ENCODE measurements around the gene TEK.

TEK gene

DNA sequence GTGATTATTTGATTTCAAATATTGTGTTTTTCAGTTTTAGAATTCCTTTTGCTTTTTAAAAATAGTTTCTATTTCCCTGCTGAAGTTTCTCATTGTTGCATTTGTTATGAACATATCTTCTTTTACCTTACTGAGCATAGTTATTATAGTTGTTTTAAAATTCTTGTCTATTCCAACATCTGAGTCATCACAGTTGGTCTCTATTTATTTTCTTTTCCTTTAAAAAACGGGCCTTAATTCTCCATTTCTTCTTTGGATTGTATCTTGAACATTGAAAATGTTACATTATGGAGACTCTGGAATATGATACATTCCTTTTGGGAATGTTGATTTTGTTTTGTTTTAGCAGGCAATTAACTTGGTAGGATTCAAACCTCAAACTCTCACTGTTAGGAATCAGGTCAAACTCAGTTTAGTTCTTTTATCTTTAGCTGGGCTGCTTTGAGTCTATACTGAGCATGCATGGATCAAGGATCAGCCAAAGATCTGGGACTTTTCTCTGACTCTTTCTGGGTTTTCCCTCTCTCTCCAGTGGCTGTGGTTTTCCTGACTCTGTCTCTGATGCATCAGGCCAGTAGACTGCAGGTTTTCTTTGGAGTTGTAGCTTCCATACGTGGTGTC lies 70.3 kb downstream of the TEK start:
- DNase-seq (ENCODE audit: low spot score): no peak

DNA sequence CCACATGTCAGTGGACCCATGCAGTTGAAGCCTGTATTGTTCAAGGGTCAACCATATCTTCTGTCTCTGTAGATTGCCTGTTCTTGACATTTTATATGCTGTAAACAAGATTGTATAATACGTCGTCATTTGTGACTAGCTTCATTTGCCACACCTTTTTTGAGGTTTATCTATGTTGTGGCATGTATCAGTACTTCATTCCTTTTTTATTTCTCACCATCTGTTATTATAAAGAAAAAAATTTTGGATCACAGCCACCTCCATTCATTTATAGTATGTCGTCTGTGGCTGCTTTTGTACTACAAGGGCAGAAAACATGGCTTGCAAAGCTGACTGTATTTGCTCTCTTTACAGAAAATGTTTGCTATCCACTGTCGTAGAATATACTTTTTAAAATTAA lies 72.4 kb downstream of the TEK start:
- no peak for DNase-seq (ENCODE audit: low spot score)

DNA sequence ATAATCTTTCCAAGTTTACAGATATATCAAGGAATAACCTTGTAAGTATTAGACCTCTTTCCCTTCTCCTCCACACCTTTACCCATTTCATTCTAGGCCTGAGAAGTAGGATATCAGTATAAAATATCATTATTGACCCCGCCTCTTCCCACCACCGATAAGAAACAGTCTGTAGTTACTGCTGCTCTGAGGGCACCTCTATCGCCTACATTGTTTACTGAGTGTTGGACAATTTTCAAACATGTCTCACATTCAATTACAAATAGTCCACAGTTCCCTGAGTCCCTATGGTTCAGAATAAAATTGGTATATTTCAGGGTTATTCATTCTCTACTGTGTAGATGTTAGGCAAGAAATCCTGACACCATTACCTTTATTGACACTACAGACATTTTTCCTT lies 73.4 kb downstream of the TEK start:
- DNase-seq (ENCODE audit: low spot score): no peak

DNA sequence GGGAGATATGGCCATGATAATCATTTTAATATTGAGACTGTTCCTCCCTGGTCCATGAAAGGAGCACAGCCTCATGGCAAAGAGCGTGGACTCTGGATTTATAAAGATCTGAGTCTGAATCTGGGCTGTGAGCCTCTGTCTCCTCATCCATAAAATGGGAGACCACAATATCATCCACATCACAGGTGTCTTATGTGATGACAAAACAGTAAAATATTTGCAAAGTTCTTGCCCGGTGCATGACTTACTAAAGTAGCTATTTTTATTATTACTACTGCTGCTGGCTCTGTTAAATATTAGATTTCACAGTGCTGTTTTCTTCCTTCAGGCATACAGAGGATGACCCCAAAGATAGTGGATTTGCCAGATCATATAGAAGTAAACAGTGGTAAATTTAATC lies 74.1 kb downstream of the TEK start:
- DNase-seq (ENCODE audit: low spot score): no peak

DNA sequence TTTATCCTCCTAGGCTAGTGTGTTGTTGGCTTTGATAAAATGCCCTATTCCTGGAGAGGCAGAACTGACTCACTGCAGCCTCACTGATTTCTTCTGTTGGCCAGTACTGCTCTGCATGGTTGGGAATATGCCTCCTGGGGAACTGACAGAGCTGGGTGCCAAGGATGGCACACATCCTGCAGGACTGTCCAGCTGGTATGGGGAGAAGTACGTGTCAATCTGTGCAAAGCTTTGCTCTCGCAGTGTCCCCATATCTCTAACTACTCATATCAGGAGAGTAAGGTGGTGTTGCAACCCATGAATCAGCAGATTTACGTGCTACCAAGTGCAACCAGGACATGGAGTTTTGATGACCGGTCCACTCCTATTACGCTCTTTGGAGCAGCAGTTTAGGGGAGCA lies 74.7 kb downstream of the TEK start:
- DNase-seq (ENCODE audit: low spot score): no peak

DNA sequence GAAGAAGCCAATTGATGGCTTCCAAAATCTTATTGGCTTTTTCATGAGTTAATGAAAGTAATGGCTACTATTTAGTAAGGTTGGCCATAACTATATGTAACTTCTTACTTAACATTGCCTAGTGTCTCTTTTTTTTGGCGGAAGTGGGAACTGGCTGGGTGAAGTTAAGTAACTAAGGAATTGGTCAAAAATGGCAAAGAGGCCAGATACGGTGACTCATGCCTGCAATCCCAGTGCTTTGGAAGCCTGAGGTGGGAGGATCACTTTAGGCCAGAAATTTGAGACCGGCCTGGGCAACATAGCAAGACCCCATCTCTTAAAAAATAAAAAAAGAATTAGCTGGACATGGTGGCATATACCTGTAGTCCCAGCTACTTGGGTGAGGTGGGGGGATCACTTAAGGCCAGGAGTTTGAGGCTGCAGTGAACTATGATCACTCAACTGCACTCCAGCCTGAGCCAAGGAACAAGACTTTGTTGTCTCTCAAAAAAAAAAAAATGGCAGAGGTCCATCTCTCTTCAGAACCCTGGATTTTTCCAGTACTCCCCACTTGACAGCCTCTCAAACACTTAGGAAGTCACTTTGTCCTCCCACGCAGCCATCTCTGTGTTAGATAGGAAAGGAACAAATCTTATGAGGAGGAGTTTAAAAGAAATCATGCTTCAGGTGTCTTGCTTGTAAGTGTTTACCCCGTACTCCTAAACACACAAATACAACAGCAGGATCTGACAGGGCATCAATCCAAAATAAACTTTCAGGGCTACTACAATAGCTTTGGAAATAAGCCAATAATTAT lies 75.7 kb downstream of the TEK start:
- DNase-seq (ENCODE audit: low spot score): no peak

DNA sequence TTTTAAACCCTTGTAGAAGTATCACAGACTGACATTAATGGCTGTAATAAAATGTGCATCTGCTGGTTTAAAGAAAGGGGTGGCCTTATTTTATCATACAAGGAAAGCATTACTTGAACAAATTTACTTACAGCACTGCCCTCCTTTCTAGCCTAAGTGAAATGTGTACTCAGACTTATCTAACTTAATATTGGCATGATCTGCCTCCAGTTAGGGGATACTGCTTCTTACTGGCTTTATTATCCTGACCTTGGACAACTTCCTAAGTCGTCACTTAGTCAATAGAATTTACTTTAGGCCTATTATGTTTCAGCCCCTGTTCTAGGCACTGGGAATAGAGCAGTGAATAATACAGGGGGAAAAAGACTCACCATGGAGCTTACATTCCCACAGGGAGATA lies 79.4 kb downstream of the TEK start:
- DNase-seq (ENCODE audit: low spot score): no peak

DNA sequence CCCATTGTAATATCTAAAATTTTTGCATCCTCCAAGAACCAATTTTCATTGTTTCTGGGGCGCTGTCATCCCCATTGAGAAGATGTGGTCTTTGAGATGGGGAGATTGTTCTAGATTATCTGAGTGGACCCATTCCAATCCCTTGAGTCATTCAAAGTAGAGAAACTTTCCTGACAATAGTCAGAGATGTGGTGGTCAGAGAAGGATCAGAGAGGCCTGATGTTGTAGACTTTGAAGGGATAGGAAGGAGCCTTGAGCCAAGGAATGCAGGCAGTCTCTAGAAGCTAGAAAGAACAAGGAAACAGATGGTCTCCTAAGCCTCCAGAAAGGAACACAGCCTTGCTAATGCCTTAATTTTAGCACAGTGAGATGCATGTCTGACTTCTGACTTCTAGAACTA lies 80.4 kb downstream of the TEK start:
- no peak for DNase-seq (ENCODE audit: low spot score)

DNA sequence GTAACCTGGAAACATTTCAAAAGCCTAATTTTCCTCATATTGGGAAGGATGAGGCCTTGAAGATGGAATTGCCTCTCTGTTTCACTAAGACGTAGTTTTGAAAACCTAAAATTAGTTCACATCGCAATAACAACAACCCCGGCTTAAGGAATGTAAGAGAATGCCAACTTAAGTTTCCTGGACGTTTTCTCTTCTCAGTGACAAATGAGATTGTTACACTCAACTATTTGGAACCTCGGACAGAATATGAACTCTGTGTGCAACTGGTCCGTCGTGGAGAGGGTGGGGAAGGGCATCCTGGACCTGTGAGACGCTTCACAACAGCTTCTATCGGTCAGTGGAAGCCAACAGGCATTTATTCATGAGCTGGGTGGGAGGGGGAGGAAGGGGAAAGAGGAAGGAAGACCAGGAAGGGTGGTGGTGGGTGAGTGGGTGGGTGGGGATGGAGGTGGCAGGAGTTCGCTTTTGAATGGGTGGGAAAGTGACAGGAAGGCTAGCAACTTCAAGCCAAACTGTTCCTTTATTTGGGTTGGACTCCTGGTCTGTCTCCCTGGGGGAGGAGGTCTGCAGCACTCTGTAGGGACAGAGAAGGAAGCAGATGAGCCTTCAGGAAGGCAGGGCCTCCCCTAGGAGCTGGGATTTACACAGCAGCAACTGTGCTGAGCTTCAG lies 83.4 kb downstream of the TEK start:
- DNase-seq (ENCODE audit: low spot score): no peak

DNA sequence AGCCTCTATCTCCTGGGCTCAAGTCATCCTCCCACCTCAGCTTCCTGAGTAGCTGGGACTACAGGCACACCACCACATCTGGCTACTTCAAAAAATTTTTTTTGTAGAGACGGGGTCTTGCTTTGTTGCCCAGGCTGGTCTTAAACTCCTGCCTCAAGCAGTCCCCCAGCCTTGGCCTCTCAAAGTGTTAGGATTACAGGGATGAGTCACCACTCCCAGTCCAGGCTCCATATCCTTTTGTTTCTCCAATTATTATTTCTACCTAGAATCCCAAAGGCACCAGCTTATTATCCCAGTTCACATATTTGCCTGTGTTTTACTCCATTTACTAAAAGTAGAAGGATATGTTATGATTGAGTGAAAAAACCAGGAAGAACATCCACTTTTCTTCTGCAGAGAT lies 84.9 kb downstream of the TEK start:
- DNase-seq (ENCODE audit: low spot score): no peak

DNA sequence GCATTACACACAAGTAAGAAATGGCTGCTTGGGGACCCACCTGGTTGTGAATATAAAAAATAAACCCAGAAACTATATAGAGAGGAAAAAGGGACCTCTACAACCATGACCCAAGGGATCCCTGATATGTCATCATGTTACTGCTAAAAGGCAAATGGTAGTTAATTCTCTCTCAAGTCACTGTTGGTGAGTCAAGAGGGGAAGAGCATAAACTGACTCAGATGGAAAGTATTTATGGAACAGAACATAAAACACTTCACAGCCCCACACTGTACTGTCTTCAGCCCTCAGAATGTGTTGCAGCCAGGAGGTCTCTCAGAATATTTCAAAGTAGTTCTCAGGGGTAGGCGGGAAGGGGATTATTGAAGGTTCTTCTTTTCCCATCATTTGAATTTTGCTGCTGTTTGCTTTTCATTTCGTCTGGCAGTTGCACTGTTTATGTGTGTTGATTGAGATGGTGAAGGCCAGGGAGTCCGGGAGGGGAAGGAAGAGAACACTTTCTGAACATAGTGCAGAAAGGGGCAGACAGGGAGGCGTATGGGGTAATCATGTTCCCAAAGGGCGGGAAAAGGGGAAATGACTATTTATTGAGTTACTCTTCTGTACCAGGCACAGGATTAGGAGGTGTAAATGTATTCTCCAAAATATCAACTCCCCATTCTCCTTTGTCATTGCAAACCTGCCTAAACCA lies 85.5 kb downstream of the TEK start:
- DNase-seq (ENCODE audit: low spot score): no peak

DNA sequence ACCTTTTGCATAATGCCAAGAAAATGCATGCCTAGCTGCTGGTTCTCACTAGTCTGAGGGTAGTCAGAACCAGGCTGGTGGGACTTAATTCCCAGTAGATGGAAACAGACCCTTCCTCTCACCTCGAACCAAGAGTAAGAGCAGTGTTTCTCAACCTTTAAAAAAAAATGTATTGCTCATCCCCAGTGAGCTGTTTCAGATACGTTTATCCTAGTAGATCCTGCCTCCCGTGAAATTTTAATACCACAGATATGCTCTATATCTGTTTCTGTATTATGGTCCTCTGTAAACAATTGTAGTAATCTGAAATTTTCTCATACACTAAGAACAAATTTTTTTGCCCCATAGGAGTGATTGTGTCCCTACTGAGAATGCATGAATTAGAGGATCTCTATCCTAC lies 86.2 kb downstream of the TEK start:
- no peak for DNase-seq (ENCODE audit: low spot score)

DNA sequence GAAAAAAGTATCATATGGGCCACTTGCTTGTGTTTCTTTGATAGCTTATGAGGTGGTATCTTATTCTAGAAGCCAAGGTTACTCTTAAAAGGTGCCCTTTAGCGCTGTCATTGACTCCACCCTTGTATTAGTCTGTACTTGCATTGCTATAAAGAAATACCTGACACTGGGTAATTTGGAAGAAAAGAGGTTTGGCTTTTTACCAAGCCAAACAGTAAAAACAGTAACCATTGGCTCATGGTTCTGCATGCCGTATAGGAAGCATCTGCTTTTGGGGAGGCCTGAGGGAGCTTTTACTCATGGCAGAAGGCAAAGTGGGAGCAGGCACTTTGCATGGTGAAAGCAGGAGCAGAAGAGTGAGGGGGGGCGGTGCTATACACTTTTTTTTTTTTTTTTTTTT lies 87.4 kb downstream of the TEK start:
- DNase-seq (ENCODE audit: low spot score): no peak

DNA sequence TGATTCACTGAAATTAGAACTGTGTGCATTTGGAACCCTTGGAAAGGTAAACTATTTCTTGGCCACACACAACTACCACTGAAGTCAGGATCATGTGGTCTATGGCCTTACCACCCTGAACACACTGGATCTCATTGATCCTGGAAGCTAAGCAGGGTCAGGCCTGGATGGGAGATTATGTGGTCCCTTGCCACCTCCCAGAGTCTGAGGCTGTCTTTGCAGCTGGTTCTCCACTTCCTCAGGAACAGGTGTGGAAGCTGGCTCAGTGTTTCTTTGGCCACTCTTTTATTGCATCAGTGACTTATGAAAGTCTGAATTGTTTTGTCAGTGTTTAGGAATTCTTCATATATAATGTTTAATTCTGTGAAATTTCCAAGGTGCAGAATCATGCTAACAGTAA lies 89.2 kb downstream of the TEK start:
- DNase-seq (ENCODE audit: low spot score): no peak

DNA sequence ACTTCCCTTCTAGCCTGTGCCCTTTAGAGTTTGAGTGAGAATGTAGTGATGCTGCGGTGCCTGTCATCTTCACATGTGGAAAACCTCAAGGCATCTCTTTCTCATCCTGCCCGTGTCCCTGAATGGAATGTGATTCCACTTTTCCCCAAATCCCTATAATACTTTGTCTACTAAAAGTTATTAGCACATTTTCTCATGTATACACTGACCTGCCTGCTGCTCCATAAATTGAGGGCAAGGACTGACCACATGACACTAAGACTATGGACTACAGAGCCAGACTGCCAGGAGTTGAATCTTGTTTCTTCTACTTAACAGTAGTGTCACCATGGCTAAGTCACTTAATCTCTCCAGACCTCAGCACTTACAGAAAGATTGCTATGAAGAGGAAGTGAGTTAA lies 93.0 kb downstream of the TEK start:
- no peak for DNase-seq (ENCODE audit: low spot score)

DNA sequence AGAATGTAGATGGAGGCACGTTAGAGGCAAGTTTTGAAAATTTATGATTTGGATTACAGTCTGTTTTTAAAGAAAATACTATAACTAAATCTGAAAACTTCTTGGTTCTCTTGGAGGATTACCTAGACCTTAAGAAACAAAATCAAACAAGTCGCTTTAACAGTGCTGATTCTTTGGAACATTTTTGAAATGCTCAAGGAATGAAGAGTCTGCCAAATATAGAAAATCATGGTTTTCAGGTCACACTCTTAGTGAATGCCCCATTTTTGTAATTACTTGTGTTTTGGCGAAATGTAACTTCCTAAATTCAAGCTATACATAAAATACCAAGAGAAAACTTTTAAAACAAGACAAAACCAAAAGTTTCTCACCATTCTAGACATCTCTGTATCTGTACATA lies 94.8 kb downstream of the TEK start:
- no peak for DNase-seq (ENCODE audit: low spot score)

DNA sequence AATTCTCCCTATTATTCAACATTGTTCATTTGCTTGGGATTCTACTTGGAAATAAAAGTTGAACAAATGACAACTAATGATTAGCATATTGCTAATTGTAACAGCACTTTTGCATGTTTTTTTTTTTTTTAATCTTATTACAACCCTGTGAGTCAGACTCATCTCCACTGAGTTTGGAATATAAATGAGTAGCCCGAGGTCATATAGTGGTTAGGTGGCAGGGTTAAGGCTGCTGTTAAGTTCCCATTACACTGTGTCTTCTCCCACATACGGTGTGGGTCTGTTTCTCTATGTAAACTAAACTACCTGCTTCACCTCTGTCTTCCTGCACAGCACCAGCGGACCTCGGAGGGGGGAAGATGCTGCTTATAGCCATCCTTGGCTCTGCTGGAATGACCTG lies 95.6 kb downstream of the TEK start:
- no peak for DNase-seq (ENCODE audit: low spot score)

DNA sequence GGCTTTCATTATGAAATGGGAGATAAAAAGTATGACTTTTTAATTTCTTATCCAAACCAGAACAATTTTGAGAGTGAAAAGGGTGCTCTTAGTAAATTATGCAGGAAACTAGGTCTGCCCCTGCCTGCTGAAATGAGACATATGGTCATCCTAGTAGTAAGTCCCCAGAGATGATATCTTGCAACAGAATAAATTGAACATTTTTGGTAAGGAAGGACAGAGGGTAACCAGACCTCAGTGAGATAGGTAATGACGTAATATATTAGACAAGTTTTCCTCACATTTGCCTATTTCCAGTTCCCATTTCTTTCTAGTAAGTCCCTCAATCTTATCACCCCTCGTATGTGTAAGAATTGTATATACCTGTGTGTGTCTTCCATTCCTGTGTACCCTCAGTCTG lies 96.2 kb downstream of the TEK start:
- DNase-seq (ENCODE audit: low spot score): no peak

DNA sequence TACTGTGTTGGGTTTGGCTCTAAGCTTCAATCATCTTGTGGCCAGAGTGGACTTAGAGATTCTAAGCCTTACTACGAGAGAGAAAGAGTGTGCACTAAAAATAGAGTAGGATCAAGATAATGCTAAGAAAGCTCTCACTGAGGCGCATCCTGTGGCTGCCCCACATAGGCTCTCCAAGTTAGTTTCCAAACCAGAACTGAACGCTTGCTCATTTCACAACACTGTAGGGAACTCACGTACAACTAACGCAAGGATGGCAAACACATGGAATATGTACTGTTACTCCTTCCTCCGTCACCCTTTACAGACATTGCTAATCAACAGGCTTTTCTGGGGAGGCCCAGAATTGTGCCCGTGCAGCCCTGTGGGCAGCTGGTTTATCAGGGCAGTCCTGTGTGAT lies 97.0 kb downstream of the TEK start:
- no peak for DNase-seq (ENCODE audit: low spot score)

DNA sequence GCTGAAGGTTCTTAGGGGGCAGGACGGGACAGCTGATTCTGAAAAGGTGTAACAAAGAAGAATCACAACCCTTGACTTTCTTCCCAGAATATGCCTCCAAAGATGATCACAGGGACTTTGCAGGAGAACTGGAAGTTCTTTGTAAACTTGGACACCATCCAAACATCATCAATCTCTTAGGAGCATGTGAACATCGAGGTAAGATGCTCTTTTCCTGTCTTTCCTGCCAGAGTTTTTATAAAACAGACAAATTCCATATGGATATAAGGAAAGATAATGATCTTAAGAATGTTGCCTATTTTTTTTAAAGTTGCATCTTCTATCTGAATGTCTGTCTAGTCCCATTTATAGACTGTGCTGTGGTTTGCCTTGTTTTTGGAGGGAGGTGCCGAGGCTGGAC lies 100.0 kb downstream of the TEK start:
- no peak for DNase-seq (ENCODE audit: low spot score)

DNA sequence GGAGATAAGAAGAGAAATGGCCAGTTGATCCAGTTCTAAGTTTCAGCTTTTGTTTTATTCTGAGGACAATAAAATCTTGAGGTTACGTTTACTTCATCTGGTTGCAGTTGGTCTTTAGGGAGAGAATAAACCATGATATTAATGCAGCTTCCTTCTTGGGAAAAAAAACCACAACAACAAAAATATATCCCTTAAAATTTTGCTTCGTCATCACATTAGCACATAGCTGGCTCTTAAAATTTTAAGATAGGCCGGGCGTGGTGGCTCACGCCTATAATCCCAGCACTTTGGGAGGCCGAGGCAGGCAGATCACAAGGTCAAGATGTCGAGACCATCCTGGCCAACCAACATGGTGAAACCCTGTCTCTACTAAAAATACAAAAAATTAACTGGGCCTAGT lies 101.6 kb downstream of the TEK start:
- no peak for DNase-seq (ENCODE audit: low spot score)

DNA sequence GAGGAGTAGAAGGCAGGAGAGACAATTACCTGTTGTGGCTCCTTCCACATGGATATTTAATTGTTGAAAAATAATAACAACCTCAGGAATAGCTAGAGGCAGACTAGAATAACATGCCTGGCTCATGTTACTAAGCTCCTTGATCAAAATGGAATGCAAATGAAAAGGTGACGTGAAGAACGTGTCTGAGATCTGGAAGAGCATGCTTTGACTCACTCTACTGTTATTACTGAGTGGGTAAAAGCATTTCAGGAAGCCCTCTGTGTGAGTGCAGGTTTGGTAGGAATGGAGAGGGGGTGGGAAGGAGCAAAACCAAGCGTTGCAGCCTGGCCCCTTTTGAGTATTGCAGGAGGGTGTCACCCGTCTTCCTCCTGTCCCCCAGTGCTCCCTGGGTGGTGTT lies 103.2 kb downstream of the TEK start:
- DNase-seq (ENCODE audit: low spot score): no peak

DNA sequence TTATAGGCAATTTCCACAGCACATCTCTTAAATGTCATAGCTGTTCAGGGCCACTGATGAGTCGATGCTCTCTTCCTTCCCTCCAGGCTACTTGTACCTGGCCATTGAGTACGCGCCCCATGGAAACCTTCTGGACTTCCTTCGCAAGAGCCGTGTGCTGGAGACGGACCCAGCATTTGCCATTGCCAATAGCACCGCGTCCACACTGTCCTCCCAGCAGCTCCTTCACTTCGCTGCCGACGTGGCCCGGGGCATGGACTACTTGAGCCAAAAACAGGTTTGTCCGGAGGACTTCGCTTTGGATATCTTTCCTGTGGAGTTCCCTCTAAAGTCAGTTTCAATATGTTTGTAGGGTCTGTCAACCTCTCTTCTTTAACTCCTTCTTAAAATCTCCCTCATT lies 103.6 kb downstream of the TEK start:
- DNase-seq (ENCODE audit: low spot score): no peak
